ENCODE measurements around the gene AGBL4. TPM values are rescaled to one million over a fixed set of nuclear protein-coding genes. Genes with fewer than 3 reads are reported as not detected.

The AGBL4 gene
- total and polyA plus RNA-seq, 2 of the 4 experiments (the other 2 are of a cell fraction): not detected

- Histone ChIP-seq H3K4me3 (ENCODE audit: insufficient read depth, low read depth, low read length) (no peak overlapping the region), H4K8ac (ENCODE audit: low read depth in 2 of 2, low read length in 2 of 2) (no peak overlapping the region), H2AFZ (replicated peaks; ENCODE audit: low read length, poor library complexity) (no peak overlapping the region), H3K79me1 (ENCODE audit: low read depth in 1 of 2, low read length in 2 of 2) (no peaks in the 10 kb centered on the region), H3K56ac (ENCODE audit: extremely low read depth, insufficient read depth, low read length) (no peak overlapping the region), H4K91ac (ENCODE audit: insufficient read depth, low read depth, low read length) (no peak overlapping the region), H2BK120ac (ENCODE audit: low read depth, low read length) (no peak overlapping the region), H2BK15ac (ENCODE audit: low read depth, low read length) (no peak overlapping the region), H4K5ac (ENCODE audit: low read depth, low read length) (no peak overlapping the region), H2BK20ac (ENCODE audit: low read depth, low read length) (no peak overlapping the region), H2BK5ac (ENCODE audit: low read depth, low read length, poor library complexity, severe bottlenecking) (no peak overlapping the region), H3K36me3 (ENCODE audit: control insufficient read depth, insufficient read depth, low read length) (no peaks in the 10 kb centered on the region), H2AK5ac (ENCODE audit: low read depth, low read length) (no peak overlapping the region), H3K4ac (ENCODE audit: low read depth, low read length) (no peak overlapping the region), H3K9me3 (ENCODE audit: control insufficient read depth, insufficient read depth, low read length) (no peaks in the 10 kb centered on the region; the same call in 1 of the 2 replicates), H3K9ac (ENCODE audit: low read depth, low read length) (no peak overlapping the region), H3K4me1 (ENCODE audit: control insufficient read depth, insufficient read depth, low read length) (no peaks in the 10 kb centered on the region), H3K27ac (ENCODE audit: insufficient read depth, low read length) (no peak overlapping the region), H3K23ac (ENCODE audit: low read depth, low read length) (no peak overlapping the region), H3K14ac (replicated peaks; ENCODE audit: low read depth, low read length) (no peak overlapping the region), H3K4me2 (ENCODE audit: low read depth, low read length) (no peak overlapping the region), H3K18ac (ENCODE audit: low read depth, low read length) (no peak overlapping the region), H3K27me3 (ENCODE audit: control insufficient read depth, insufficient read depth, low read length) (no peaks in the 10 kb centered on the region), H4K20me1 (ENCODE audit: insufficient read depth, low read length) (no peaks in the 10 kb centered on the region), H3K9me1 (ENCODE audit: insufficient read depth, low read length) (no peaks in the 10 kb centered on the region), H2AK9ac (replicated peaks; ENCODE audit: low read depth, low read length, poor library complexity) (no peak overlapping the region)
- intact Hi-C loops (cut with micrococcal nuclease): no loop called here
- in situ Hi-C loops (cut with MboI; ENCODE audit: low sequenced_read_pairs): no loop called here
- TF ChIP-seq RAD21 (IDR thresholded peaks at IDR 0.05; ENCODE audit: low read length) (no peak), SMC3 (IDR thresholded peaks at IDR 0.05; ENCODE audit: low read depth, low read length) (no peak)
- CTCF ChIA-PET: no interaction called here
- no TSS peak for BruUV-seq (replicated peaks)
- WGBS, 2 experiments (ENCODE audit: extremely low coverage in 2 of 2, insufficient read length in 1 of 2): no CpG with 5 or more reads among the region's 3 CpGs
- DNase-seq (no peak), ATAC-seq (ENCODE audit: low read depth) (no peak)
- POLR2A ChIA-PET (ENCODE audit: unreplicated experiment): no interaction called here
- dilution Hi-C loops (cut with HindIII; ENCODE audit: low sequenced_read_pairs, unreplicated experiment): no loop called here
Measured at GRCh38 chr1:49622877-49623276, 400.9 kb downstream of the AGBL4 start.
